Stomach (tissue), 4 donors: ENCODE data around the gene MYBPC2.

Experiments used
- POLR2A ChIP-seq, 4 donors: fragments of 450-650 bp; IDR thresholded peaks; one replicate each; pipeline ENCODE4 v1.6.1; 2016; ENCODE audit warnings: antibody characterized with exemption in 4 of 4, control low read depth in 2 of 4, mild to moderate bottlenecking in 1 of 4, moderate library complexity in 1 of 4
- POLR2AphosphoS5 ChIP-seq, 3 donors: sonication (generic); formaldehyde crosslinking; IDR thresholded peaks; one replicate each; pipeline ENCODE4 v1.6.1; 2016; ENCODE audit warnings: antibody characterized with exemption in 3 of 3
- TF ChIP-seq, protein P1 (sequence below), 7 experiments: fragments of 450-650 bp in 4 of 7; fragments of 200-600 bp in 3 of 7; sonication (generic) in 3 of 7; IDR thresholded peaks; one replicate each; pipeline ENCODE4 v1.5.1; 2016 to 2019; ENCODE audit warnings: antibody characterized with exemption in 7 of 7, control low read depth in 2 of 7, mild to moderate bottlenecking in 1 of 7

DNA sequence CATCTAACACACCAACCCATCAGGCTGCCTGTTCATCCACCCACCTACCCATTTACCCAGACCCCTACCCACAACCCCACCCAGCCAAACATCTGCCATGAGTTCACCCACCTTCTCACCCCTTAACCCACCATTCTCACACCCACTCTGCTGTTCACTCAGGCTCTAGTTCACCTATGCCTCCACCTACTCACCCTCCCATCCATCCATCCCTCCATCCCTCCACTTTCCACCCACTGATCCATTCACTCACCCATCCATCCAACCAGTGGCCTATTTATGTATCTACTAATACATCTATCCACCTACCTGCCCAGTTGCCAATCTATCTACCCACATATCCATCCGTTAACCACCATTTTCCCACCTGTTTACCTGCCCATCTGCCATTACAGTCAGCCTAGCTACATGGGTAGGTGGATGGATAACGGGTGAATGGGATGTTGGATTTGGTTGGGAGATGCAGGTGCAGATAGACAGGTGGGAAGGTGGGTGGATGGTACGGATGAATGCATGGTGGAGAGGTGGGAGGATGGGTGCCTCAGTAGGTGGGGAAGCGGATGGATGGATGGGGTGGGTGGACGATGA, 5.3 kb downstream of the MYBPC2 start:
- TF ChIP-seq, protein P1, sequence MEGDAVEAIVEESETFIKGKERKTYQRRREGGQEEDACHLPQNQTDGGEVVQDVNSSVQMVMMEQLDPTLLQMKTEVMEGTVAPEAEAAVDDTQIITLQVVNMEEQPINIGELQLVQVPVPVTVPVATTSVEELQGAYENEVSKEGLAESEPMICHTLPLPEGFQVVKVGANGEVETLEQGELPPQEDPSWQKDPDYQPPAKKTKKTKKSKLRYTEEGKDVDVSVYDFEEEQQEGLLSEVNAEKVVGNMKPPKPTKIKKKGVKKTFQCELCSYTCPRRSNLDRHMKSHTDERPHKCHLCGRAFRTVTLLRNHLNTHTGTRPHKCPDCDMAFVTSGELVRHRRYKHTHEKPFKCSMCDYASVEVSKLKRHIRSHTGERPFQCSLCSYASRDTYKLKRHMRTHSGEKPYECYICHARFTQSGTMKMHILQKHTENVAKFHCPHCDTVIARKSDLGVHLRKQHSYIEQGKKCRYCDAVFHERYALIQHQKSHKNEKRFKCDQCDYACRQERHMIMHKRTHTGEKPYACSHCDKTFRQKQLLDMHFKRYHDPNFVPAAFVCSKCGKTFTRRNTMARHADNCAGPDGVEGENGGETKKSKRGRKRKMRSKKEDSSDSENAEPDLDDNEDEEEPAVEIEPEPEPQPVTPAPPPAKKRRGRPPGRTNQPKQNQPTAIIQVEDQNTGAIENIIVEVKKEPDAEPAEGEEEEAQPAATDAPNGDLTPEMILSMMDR (IDR thresholded peaks at IDR 0.05), result no peak
- no peak for TF ChIP-seq POLR2A (IDR thresholded peaks at IDR 0.05)
- TF ChIP-seq POLR2AphosphoS5 (IDR thresholded peaks at IDR 0.05), result no peak
